ENCODE results near the gene REXO1.
A peak's percentile ranks its signal among the peaks of the same experiment; 100 is the strongest.

Gene REXO1

DNA sequence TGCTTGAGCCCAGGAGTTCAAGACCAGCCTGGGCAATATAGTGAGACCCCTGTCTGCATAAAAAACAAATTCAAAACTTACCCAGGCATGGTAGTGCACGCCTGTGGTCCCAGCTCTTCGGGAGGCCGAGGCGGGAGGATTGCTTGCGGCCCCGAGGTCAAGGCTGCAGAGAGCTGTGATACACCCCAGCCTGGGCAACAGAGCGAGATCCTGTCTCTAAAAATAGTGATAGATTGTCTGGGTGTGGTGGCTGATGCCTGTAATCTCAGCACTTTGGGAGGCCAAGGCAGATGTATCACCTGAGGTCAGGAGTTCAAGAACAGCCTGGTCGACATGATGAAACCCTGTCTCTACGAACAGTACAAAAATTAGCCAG, 19.1 kb upstream of the REXO1 start:
- Mint-ChIP-seq H3K27ac (peak overlapping the region; percentile 68), H3K36me3 (ENCODE audit: low read depth) (no peaks in the 10 kb centered on the region)

DNA sequence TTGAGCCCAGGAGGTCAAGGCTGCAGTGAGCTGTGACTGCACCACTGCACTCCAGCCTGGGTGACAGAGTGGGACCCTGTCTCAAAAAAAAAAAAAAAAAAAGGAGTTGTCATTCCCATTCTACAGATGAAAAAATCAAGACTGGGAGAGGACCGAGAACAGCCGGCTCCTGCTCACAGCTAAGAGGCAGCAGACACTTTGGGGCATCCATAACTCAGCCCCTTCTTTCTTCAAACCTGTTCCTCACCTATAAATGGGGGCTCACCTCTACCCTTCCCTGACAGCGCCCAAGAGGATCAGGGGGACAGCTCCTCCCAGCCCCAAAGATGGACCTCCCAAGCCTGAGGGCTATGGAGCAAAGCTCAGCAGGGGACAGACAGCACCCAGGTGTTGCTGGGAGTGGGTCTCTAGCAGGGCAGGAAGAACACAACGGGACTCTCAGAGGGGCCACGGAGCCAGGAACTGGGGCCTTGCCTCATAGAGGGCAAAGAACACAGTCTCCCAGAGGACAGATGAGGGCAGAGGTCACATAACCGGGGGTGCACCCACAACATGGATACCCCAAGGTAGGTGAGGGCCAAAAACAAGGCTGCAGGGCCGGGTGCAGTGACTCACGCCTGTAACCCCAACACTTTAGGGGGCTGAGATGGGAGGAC, 18.5 kb upstream of the REXO1 start:
- Mint-ChIP-seq H3K27ac (peak overlapping the region; percentile 68), H3K36me3 (ENCODE audit: low read depth) (no peaks in the 10 kb centered on the region), H3K27me3 (no peaks in the 10 kb centered on the region), H3K9me3 (no peaks in the 10 kb centered on the region), H3K4me3 (no peak overlapping the region), H3K4me1 (ENCODE audit: low read depth) (peaks cover 7% of the 10 kb centered on the region)

More for the DNA sequence above, 19.1 kb upstream of the REXO1 start:
- Mint-ChIP-seq H3K4me1 (ENCODE audit: low read depth) (peaks cover 5% of the 10 kb centered on the region), H3K9me3 (no peaks in the 10 kb centered on the region), H3K27me3 (no peaks in the 10 kb centered on the region), H3K4me3 (no peak overlapping the region)

DNA sequence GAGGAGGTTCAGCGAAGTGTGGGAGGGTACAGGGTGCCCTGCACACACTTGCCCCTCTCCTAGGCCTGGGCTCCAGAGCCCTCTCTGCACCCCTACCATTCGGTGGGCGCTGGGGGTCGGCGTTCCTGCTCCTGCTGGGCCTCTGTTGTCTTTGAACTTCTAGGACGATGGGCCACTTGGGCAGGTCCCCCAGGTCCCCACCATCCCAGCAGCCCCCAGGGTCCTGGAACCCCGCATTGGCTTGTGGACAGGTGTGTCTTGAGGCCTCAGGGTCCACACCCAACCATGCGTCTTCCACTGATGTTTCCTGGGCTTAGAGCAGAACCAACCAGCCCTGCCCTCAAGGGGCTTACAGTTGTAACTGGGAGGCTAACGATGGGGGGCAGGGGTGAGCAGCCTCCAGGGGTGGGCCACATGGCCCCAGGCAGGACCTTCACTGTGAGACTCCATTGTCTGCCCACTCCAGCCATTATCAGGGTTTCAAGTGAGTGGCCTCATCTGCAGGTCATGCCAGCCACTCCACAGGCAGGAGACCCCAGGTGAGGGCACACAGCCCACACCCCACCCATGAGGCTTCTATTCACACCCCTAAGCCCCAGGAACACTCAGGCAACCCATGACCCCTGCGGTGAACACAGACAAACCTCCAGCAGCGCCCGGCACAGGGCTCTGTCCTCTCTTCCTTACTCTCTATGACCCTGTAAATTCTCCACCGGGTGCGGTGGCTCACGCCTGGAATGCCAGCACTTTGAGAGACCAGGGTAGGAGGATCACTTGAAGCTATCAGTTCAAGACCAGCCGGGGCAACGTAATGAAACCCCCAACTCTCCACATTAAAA, 17.1 kb upstream of the REXO1 start:
- Mint-ChIP-seq H3K27me3 (no peaks in the 10 kb centered on the region), H3K36me3 (ENCODE audit: low read depth) (peaks cover 3% of the 10 kb centered on the region), H3K4me1 (ENCODE audit: low read depth) (peaks cover 22% of the 10 kb centered on the region), H3K4me3 (peak overlapping the region; percentile 74), H3K27ac (peak overlapping the region; percentile 83), H3K9me3 (no peaks in the 10 kb centered on the region)

DNA sequence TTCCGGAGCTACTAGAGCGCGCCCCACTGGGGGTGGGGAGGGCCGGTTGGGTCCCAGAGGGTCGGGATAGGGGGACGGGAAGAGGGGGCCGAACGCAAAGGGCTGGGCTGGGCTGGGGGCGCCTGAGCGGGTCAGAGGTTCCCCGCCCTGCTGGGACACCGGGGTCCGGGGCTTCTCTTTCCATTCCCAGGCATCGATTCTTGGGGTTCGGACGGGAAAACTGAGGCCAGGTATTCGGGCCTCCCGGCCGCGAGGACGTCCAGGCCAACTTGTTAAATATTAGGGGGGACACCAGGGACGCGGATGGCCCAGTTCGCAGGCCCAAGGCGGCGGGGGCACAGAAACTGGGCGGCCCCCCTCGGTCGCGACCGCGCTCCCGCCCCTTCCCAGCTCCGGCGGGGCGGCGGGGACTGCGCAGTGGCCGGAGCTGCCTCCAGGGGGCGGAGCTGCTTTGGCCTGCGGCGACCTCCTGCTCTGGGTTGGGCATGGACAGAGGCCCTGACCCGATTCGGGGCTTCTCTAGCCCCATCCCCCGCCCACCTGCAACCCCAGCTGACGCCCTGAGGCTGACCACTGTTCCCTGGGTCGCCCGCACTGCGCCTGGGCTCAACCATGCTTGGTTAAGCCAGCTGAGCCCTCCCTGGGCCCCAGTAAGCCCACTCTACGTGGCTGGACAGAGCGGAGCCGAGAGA, 16.3 kb upstream of the REXO1 start:
- H3K27me3 Mint-ChIP-seq: no peaks in the 10 kb centered on the region
- H3K4me1 Mint-ChIP-seq (ENCODE audit: low read depth): peaks cover 29% of the 10 kb centered on the region
- no peaks in the 10 kb centered on the region for H3K9me3 Mint-ChIP-seq
- H3K4me3 Mint-ChIP-seq: peak overlapping the region; percentile 74
- peak overlapping the region; percentile 83 for H3K27ac Mint-ChIP-seq
- peaks cover 3% of the 10 kb centered on the region for H3K36me3 Mint-ChIP-seq (ENCODE audit: low read depth)

DNA sequence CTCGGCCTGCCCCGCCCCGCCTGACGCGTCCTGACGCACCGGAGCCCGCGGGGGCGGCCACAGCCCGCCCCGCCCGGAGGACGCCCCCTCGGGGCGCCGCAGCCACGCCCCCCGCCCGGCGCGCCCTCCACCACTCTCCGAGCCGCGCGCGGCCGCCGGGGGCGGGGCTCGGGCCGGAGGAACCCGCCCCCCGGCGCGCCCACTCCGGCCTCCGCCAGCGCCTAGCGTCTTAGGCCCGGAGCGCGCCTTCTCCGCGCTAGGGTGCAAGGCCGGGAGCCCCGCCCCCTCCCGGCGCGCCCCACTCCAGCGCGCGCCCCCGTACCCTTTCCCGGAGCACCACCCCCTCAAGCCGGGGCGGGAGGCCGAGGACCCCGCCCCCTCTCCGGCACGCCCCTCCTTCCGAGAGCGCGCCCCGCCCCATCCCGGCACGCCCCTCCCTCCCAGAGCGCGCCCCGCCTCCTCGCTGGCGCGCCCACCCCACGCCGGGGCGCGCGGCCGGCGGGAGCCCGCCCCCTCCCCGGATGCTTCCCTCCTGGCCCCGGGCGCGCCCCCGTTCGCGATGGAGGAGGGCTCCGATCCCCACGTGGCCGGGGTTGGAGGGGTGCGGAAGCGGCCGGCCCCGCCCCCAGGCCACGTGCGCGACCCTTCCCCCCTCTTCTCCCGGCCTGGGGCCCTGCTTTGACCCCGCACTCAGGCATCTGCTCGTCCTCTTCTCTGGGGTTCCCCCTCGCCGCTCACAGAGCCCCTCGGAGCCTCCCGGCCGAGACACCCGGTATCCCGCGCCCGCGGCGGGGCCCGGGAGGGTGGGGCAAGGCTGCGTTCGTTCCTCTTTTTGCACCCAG, 15.6 kb upstream of the REXO1 start:
- H3K27ac Mint-ChIP-seq: no peak overlapping the region

DNA sequence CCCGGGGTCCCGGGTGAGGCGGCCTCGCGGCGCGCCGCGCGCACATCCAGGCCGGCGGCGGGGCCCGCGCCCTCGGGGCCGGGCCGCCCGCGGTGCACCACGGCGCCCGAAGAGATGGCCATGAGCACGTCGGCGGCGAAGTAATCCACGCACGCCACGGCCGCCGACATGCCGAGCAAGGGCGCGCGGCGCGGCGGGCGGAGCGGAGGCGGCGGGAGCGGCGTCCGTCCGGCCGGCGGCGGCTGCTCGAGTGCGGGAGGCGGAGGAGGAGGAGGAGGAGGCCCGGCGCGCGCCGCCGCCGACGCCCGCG, 15.0 kb upstream of the REXO1 start, which contains the start of gene KLF16:
KLF16 (minus strand) TSS at position 252 of the 310 bp plus-strand sequence; CDS start at position 170, 82 bp downstream.
- Mint-ChIP-seq H3K36me3 (ENCODE audit: low read depth) (peaks cover 3% of the 10 kb centered on the region), H3K4me3 (peak within 1 kb of the TSS; percentile 93), H3K27ac (peak within 1 kb of the TSS; percentile 91), H3K9me3 (no peaks in the 10 kb centered on the region), H3K27me3 (no peaks in the 10 kb centered on the region), H3K4me1 (ENCODE audit: low read depth) (peaks cover 40% of the 10 kb centered on the region)

More for the DNA sequence above, 15.6 kb upstream of the REXO1 start:
- H3K4me1 Mint-ChIP-seq (ENCODE audit: low read depth): peaks cover 35% of the 10 kb centered on the region
- H3K27me3 Mint-ChIP-seq: no peaks in the 10 kb centered on the region
- peaks cover 3% of the 10 kb centered on the region for H3K36me3 Mint-ChIP-seq (ENCODE audit: low read depth)
- peak overlapping the region; percentile 74 for H3K4me3 Mint-ChIP-seq
- no peaks in the 10 kb centered on the region for H3K9me3 Mint-ChIP-seq

DNA sequence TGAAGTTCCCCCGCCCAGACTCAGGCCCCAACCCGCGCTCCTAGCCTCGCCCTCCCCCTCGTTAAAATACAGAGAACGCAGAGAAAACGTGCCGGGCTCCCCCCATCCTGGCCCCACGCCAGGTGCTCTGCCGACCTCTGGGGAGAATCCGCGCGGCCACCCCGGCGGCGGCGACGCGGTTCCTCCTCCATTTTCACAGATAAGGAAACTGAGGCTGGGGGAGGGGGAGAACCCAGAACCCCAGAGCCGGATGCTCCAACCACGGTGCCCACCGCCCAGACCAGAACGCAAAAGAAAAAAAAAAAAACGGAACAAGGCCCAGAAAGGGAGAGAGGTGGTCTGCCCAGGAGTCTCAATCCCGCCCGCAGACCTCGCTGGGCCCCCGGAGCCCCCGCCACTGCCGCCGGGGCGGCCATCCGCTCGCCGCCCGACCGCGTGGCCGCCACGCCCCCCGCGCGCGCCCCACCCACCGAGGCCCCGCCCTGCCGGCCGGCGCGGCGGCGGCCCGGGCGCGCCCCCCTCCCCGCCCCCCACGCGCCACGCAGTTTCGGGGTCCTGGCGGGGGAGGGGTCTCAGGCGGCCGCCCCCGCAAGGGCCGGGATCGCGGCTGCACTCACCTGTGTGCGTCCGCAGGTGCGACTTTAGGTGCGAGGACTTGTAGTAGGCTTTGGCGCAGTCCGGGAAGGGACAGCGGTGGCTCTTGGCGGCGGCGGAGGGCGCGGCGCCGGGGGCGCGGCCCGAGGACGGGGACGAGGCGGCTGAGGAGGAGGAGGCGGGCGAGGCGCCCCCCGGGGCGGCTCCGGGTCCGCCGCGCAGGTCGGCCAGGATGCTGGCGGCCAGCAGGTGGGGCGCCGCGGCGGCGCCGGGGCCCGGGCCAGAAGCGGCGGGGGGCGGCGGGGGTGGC, 14.4 kb upstream of the REXO1 start:
- no peaks in the 10 kb centered on the region for H3K9me3 Mint-ChIP-seq
- peaks cover 43% of the 10 kb centered on the region for H3K4me1 Mint-ChIP-seq (ENCODE audit: low read depth)
- no peaks in the 10 kb centered on the region for H3K27me3 Mint-ChIP-seq
- H3K27ac Mint-ChIP-seq: peak overlapping the region; percentile 91
- H3K36me3 Mint-ChIP-seq (ENCODE audit: low read depth): peaks cover 3% of the 10 kb centered on the region
- H3K4me3 Mint-ChIP-seq: peak overlapping the region; percentile 93

DNA sequence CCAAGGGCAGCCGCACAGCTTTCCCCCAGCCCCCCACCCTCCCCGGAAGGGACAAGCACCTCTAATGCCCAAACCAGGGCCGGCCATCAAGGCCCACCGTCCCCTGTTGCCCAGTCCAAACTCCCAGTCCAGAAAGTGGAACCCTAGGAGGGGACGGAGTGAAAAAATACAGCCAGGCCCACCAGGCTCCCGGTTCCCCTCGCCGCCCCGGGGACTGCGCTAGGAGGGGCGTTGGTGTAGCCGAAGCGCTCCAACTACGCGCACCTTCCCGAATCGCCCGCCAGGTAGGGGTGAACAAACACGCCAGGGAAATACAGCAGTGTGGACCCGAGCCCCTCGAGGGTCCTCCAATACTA, 13.8 kb upstream of the REXO1 start:
- Mint-ChIP-seq H3K4me3 (peak overlapping the region; percentile 93), H3K27ac (peak overlapping the region; percentile 91), H3K27me3 (no peaks in the 10 kb centered on the region), H3K4me1 (ENCODE audit: low read depth) (peaks cover 43% of the 10 kb centered on the region), H3K9me3 (no peaks in the 10 kb centered on the region), H3K36me3 (ENCODE audit: low read depth) (peaks cover 3% of the 10 kb centered on the region)

DNA sequence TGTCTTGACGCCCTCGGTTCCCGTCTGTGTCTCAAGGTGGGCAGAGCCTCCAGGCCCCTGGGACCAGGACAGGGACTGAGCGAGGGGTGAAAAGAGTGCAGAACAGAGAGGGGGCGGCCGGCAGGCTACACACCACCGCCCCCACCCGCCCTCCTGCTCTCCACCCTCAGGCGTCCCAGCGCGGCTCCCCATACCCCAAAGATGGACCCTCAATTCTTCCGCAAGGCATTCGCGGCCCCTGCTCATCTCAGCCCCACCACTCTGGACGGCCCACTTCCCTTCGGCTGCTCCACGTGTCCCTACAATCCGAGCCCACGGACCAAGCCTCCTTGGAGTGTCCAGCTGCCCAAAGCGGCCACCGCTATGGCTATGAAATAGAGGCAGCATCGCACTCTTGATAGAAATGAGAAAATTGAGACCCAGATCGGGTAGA, 13.3 kb upstream of the REXO1 start:
- Mint-ChIP-seq H3K4me1 (ENCODE audit: low read depth) (peaks cover 43% of the 10 kb centered on the region), H3K27ac (peak overlapping the region; percentile 91), H3K27me3 (no peaks in the 10 kb centered on the region), H3K36me3 (ENCODE audit: low read depth) (peaks cover 3% of the 10 kb centered on the region), H3K9me3 (no peaks in the 10 kb centered on the region), H3K4me3 (peak overlapping the region; percentile 93)

DNA sequence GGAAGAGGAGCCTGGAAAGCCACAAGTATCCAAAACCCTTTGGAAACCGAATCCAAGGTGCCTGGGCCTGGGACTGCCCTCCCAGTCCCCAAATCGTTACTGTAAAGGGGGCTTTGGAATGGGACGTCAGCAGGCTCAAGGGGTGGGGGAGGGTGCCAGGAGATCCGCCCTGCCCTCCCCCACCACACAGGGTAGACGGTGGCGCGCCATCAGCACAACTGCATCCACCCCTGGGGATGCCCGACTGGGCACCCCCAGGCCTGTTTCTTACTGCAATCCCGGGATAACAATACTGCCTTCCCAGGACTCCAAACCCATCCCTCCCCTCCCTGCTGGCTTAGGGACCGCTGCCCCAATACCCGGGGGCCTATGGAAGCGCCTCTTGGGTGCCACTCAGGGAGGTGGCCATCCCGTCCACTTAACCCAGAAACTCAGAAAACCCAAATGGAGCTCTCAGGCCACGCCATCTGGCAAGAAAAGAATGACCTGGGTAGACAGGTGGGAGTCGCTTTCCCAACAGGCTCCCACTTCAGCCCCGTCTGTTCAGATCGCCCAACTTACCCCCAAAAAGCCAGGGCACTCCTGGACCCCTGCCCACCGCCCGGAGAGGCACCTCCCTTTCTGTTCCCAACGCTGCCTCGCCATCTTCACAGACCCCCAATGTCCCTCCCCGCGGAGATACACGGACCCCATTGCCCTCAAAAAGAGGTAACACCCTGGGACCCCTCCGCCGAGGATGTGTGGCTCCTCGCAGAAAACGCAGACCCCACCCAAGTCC, 12.7 kb upstream of the REXO1 start:
- Mint-ChIP-seq H3K27me3 (no peaks in the 10 kb centered on the region), H3K9me3 (no peaks in the 10 kb centered on the region), H3K4me3 (peak overlapping the region; percentile 93), H3K36me3 (ENCODE audit: low read depth) (peaks cover 3% of the 10 kb centered on the region), H3K4me1 (ENCODE audit: low read depth) (peaks cover 49% of the 10 kb centered on the region), H3K27ac (peak overlapping the region; percentile 36)

DNA sequence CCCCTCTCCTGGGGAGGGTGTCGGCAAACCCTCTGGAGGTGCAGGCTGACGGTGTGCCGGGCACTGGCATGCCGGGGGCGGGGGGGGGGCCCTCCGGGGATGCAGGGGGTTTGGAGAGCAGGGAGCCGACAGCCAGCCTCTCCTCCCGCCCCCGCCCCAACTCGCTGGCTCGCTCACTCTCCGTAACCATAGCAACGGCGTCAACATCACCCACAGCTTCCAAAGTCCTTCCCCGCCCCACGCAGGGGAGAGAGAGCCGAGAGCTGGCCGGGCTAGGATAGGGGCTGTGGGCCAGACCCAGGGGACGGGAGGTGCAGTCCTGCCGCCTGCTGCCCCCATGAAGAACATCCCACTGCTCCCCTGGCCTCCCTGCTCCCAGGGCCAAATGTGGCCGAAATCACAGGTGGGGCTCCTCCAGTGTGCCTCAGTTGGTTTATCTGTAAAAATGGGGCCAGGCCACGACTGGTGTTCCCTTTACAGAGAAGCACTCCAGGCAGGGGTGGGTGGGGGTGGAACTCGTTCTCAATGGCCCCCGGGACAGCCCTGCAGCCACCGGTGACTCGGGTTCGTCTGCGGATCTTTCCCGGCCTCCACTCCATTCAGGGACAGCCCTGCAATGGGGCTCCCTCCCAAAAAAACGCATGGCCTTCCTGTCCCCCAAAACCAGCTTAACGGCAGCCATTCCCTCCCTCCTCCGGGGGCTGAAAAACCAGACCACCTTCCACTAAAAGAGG, 11.9 kb upstream of the REXO1 start:
- Mint-ChIP-seq H3K4me3 (peak overlapping the region; percentile 93), H3K36me3 (ENCODE audit: low read depth) (peaks cover 3% of the 10 kb centered on the region), H3K9me3 (no peaks in the 10 kb centered on the region), H3K4me1 (ENCODE audit: low read depth) (peaks cover 52% of the 10 kb centered on the region), H3K27me3 (no peaks in the 10 kb centered on the region), H3K27ac (no peak overlapping the region)

DNA sequence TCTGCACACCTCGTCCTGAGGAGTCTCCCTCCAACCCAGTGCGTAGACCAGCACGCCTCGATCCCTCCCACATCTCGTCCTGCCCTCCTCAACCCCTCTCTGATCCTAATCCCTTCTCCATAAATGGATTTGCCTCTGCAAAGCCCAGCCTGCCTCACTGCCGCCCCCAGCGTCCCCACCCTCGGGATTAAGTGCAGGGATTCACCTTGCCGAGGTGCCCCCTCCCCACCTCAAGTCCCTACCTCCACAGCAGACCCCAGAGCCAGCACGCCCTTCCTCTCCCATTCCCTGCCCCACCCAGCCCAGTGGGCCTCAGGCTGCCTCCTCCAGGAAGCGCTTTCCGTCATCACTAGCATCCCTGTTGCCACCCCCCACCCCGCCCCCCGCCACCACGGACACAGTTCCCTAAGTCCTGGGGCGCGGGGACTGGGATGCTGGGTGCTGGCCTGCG, 11.1 kb upstream of the REXO1 start:
- Mint-ChIP-seq H3K4me3 (peak overlapping the region; percentile 35), H3K36me3 (ENCODE audit: low read depth) (peaks cover 3% of the 10 kb centered on the region), H3K9me3 (no peaks in the 10 kb centered on the region), H3K27ac (peak overlapping the region; percentile 83), H3K27me3 (no peaks in the 10 kb centered on the region), H3K4me1 (ENCODE audit: low read depth) (peaks cover 60% of the 10 kb centered on the region)
